DLD1 (cell line): ENCODE data around the gene ARL5C.

Experiments used
- in situ Hi-C: cut with HindIII; loops from 2 replicates; pipeline ENCODE4 v1.10.0; 2017; ENCODE audit warnings: low sequenced_read_pairs

ARL5C gene

GRCh38 chr17:39165841-39166349, at the start of gene ARL5C:
Gene ARL5C, minus strand, starts transcription at chr17:39166161. Its CDS starts 401 bp downstream, at chr17:39165760.
- in situ Hi-C loops, result no loop called here

GRCh38 chr17:39213852-39214251, 47.9 kb upstream of the ARL5C start:
- in situ Hi-C loops, result no loop called here

- in situ Hi-C loops, result no loop called here
Measured at GRCh38 chr17:39212841-39213480, 47.0 kb upstream of the ARL5C start.

- in situ Hi-C loops, result no loop called here
Measured at GRCh38 chr17:39212195-39212810, 46.3 kb upstream of the ARL5C start.

- in situ Hi-C loops, result no loop called here
Measured at GRCh38 chr17:39210093-39210434, 44.1 kb upstream of the ARL5C start.

GRCh38 chr17:39209317-39210092, 43.5 kb upstream of the ARL5C start:
- in situ Hi-C loops, result no loop called here

- in situ Hi-C loops, result no loop called here
Measured at GRCh38 chr17:39208893-39209292, 42.9 kb upstream of the ARL5C start.

GRCh38 chr17:39208136-39208535, 42.2 kb upstream of the ARL5C start:
- in situ Hi-C loops, result no loop called here

GRCh38 chr17:39205112-39205526, 39.2 kb upstream of the ARL5C start:
- in situ Hi-C loops, result no loop called here

- in situ Hi-C loops, result no loop called here
Measured at GRCh38 chr17:39204245-39204644, 38.3 kb upstream of the ARL5C start.

- in situ Hi-C loops, result no loop called here
Measured at GRCh38 chr17:39200957-39201510, 35.1 kb upstream of the ARL5C start.

GRCh38 chr17:39200070-39200879, 34.3 kb upstream of the ARL5C start, which contains the start of gene RPL19:
Gene RPL19, plus strand, starts transcription at chr17:39200283. Its CDS starts 62 bp downstream, at chr17:39200345.
- in situ Hi-C loops, result no loop called here

GRCh38 chr17:39199820-39200069, 33.8 kb upstream of the ARL5C start:
- in situ Hi-C loops, result loop anchor here (25.0 kb wide), 1 partner anchor 312 kb away; no protein-coding TSS in a partner anchor

GRCh38 chr17:39198186-39198566, 32.2 kb upstream of the ARL5C start:
- in situ Hi-C loops, result loop anchor here (25.0 kb wide), 1 partner anchor 311 kb away; no protein-coding TSS in a partner anchor

GRCh38 chr17:39197380-39198185, 31.6 kb upstream of the ARL5C start, which contains the start of gene CACNB1:
Gene CACNB1, minus strand, starts transcription at chr17:39197669. Its CDS starts 174 bp downstream, at chr17:39197495.
- in situ Hi-C loops, result loop anchor here (25.0 kb wide), 1 partner anchor 310 kb away; no protein-coding TSS in a partner anchor

GRCh38 chr17:39196808-39197291, 30.9 kb upstream of the ARL5C start:
- in situ Hi-C loops, result loop anchor here (25.0 kb wide), 1 partner anchor 310 kb away; no protein-coding TSS in a partner anchor

- in situ Hi-C loops, result loop anchor here (25.0 kb wide), 1 partner anchor 309 kb away; no protein-coding TSS in a partner anchor
Measured at GRCh38 chr17:39196241-39196807, 30.4 kb upstream of the ARL5C start.

- in situ Hi-C loops, result loop anchor here (25.0 kb wide), 1 partner anchor 308 kb away; no protein-coding TSS in a partner anchor
Measured at GRCh38 chr17:39195568-39196160, 29.7 kb upstream of the ARL5C start.
